Tibial nerve (tissue), 4 donors: ENCODE data around the gene KLHL22. TPM values are rescaled to one million over a fixed set of nuclear protein-coding genes. Genes with fewer than 3 reads are reported as not detected.

ENCODE experiments used
- DNase-seq, 2 donors: peaks; one replicate each; pipeline ENCODE4 v3.0.0-alpha.2; 2019; ENCODE audit warnings: low spot score in 2 of 2
- H3K27ac ChIP-seq, 4 donors: fragments of 200-600 bp; sonication (generic) in 3 of 4; one replicate each; pipeline ENCODE4 v1.5.1; 2017 to 2019; ENCODE audit warnings: mild to moderate bottlenecking in 1 of 4
- H3K27me3 ChIP-seq, 2 donors: fragments of 200-600 bp; sonication (generic) in 1 of 2; one replicate each; pipeline versions ENCODE4 v1.5.1 to v1.6.0; 2017 to 2019
- H3K36me3 ChIP-seq, 3 donors: fragments of 200-600 bp; sonication (generic); one replicate each; pipeline ENCODE4 v1.5.1; 2018 to 2019
- H3K4me1 ChIP-seq, 4 donors: fragments of 200-600 bp; sonication (generic) in 3 of 4; one replicate each; pipeline ENCODE4 v1.5.1; 2017 to 2019
- H3K4me3 ChIP-seq, 4 donors: fragments of 200-600 bp; sonication (generic) in 3 of 4; one replicate each; pipeline ENCODE4 v1.5.1; 2017 to 2019; ENCODE audit warnings: mild to moderate bottlenecking in 1 of 4, moderate library complexity in 1 of 4
- H3K9me3 ChIP-seq, 4 donors: fragments of 200-600 bp; sonication (generic) in 3 of 4; one replicate each; pipeline ENCODE4 v1.5.1; 2017 to 2019
- CTCF ChIP-seq, 5 experiments: fragments of 200-600 bp in 3 of 5; fragments of 450-650 bp in 2 of 5; sonication (generic) in 3 of 5; IDR thresholded peaks; one replicate each; pipeline ENCODE4 v1.5.1; 2016 to 2019; ENCODE audit warnings: antibody characterized with exemption in 5 of 5, mild to moderate bottlenecking in 3 of 5, moderate library complexity in 2 of 5
- EP300 ChIP-seq, 2 donors: sonication (generic); formaldehyde crosslinking; IDR thresholded peaks; one replicate each; pipeline ENCODE4 v1.6.1; 2017; ENCODE audit warnings: antibody characterized with exemption in 2 of 2, mild to moderate bottlenecking in 1 of 2
- POLR2A ChIP-seq, 2 donors: fragments of 450-650 bp; IDR thresholded peaks; one replicate each; pipeline ENCODE4 v1.6.1; 2017; ENCODE audit warnings: antibody characterized with exemption in 2 of 2, mild to moderate bottlenecking in 2 of 2, moderate library complexity in 2 of 2
- WGBS, 2 donors: methylation state at CpG; one replicate each; pipeline ENCODE4 v1.1.5; 2018; 5-methylcytosine and 5-hydroxymethylcytosine counted together
- total RNA-seq, 4 donors: library from RNA; depleted of rRNA; stranded (reverse); fragments of >200 nt; gene quantifications; one replicate each; pipeline ENCODE4 v1.1.0, GENCODE V29; 2016

KLHL22 gene
- total RNA-seq, 4 donors from 2014 or later = 31.6 to 50.4 (median 41.4) TPM

GRCh38 chr22:20532256-20532993 lies 36.8 kb upstream of the KLHL22 start:
- TF ChIP-seq CTCF (IDR thresholded peaks at IDR 0.05) (no peak), EP300 (IDR thresholded peaks at IDR 0.05) (no peak), POLR2A (IDR thresholded peaks at IDR 0.05) (no peak)
- no peaks in the 10 kb centered on the region for H3K27me3 ChIP-seq
- H3K4me3 ChIP-seq = no peak overlapping the region
- WGBS, 2 donors = 60 to 61% methylated on average over 7 to 10 of the region's 10 CpGs
- peaks cover 0 to 24% (median 8%) of the 10 kb centered on the region in 3 donors for H3K36me3 ChIP-seq
- no peak for DNase-seq
- H3K4me1 ChIP-seq = peaks cover 4 to 85% (median 52%) of the 10 kb centered on the region in 4 donors
- H3K27ac ChIP-seq = peak overlapping the region; percentile 44 to 84 (median 74)
- H3K9me3 ChIP-seq = no peaks in the 10 kb centered on the region

- H3K4me3 ChIP-seq = no peak overlapping the region
- peaks cover 4 to 89% (median 52%) of the 10 kb centered on the region in 4 donors for H3K4me1 ChIP-seq
- peaks cover 0 to 19% (median 8%) of the 10 kb centered on the region in 3 donors for H3K36me3 ChIP-seq
- H3K27me3 ChIP-seq = no peaks in the 10 kb centered on the region
- no peaks in the 10 kb centered on the region for H3K9me3 ChIP-seq
- DNase-seq = no peak
- WGBS, 2 donors = 16 to 32% methylated on average over 11 to 14 of the region's 15 CpGs
- H3K27ac ChIP-seq = peak overlapping the region; percentile 44 to 84 (median 74)
- TF ChIP-seq POLR2A (IDR thresholded peaks at IDR 0.05) = no peak
- TF ChIP-seq EP300 (IDR thresholded peaks at IDR 0.05) = no peak
- no peak for TF ChIP-seq CTCF (IDR thresholded peaks at IDR 0.05)
Observed at GRCh38 chr22:20531404-20532201, 36.0 kb upstream of the KLHL22 start.

- Histone ChIP-seq H3K36me3 (peaks cover 0 to 18% (median 8%) of the 10 kb centered on the region in 3 donors), H3K4me1 (peaks cover 4 to 89% (median 52%) of the 10 kb centered on the region in 4 donors), H3K9me3 (no peaks in the 10 kb centered on the region), H3K4me3 (no peak overlapping the region), H3K27me3 (no peaks in the 10 kb centered on the region), H3K27ac (peak overlapping the region; percentile 22 to 84 (median 74))
- TF ChIP-seq POLR2A (IDR thresholded peaks at IDR 0.05) = no peak
- TF ChIP-seq CTCF (IDR thresholded peaks at IDR 0.05) = no peak
- no peak for TF ChIP-seq EP300 (IDR thresholded peaks at IDR 0.05)
- no peak for DNase-seq
- WGBS, 2 donors = 10 to 20% methylated on average over 1 of the region's 1 CpG
Observed at GRCh38 chr22:20531154-20531403, 35.5 kb upstream of the KLHL22 start.

GRCh38 chr22:20530368-20531153 lies 35.0 kb upstream of the KLHL22 start:
- Histone ChIP-seq H3K4me1 (peaks cover 4 to 89% (median 52%) of the 10 kb centered on the region in 4 donors), H3K27me3 (no peaks in the 10 kb centered on the region), H3K27ac (peak overlapping the region; percentile 22 to 84 (median 74)), H3K9me3 (no peaks in the 10 kb centered on the region), H3K36me3 (peaks cover 0 to 18% (median 8%) of the 10 kb centered on the region in 3 donors), H3K4me3 (no peak overlapping the region)
- 58 to 68% methylated on average over 13 to 15 of the region's 15 CpGs for WGBS, 2 donors
- DNase-seq = no peak
- TF ChIP-seq CTCF (IDR thresholded peaks at IDR 0.05) (no peak), POLR2A (IDR thresholded peaks at IDR 0.05) (no peak), EP300 (IDR thresholded peaks at IDR 0.05) (no peak)
